Prostate gland (tissue), 2 donors: Measurements from ENCODE around the gene GORASP1.

Source experiments
- POLR2A ChIP-seq: fragments of 450-650 bp; IDR thresholded peaks from one replicate; pipeline ENCODE4 v1.6.1; 2016; ENCODE audit warnings: antibody characterized with exemption, mild to moderate bottlenecking
- TF ChIP-seq, protein P1 (sequence below), 4 experiments: fragments of 200-600 bp in 2 of 4; fragments of 450-650 bp in 2 of 4; sonication (generic) in 2 of 4; IDR thresholded peaks; 1 replicate in 3 of 4; 2 replicates in 1 of 4; pipeline ENCODE4 v1.5.1; 2016 to 2019; ENCODE audit warnings: antibody characterized with exemption in 4 of 4, mild to moderate bottlenecking in 2 of 4, moderate library complexity in 2 of 4

GRCh38 chr3:39133093-39133490 lies 25.7 kb upstream of the GORASP1 start:
- TF ChIP-seq, protein P1, sequence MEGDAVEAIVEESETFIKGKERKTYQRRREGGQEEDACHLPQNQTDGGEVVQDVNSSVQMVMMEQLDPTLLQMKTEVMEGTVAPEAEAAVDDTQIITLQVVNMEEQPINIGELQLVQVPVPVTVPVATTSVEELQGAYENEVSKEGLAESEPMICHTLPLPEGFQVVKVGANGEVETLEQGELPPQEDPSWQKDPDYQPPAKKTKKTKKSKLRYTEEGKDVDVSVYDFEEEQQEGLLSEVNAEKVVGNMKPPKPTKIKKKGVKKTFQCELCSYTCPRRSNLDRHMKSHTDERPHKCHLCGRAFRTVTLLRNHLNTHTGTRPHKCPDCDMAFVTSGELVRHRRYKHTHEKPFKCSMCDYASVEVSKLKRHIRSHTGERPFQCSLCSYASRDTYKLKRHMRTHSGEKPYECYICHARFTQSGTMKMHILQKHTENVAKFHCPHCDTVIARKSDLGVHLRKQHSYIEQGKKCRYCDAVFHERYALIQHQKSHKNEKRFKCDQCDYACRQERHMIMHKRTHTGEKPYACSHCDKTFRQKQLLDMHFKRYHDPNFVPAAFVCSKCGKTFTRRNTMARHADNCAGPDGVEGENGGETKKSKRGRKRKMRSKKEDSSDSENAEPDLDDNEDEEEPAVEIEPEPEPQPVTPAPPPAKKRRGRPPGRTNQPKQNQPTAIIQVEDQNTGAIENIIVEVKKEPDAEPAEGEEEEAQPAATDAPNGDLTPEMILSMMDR (IDR thresholded peaks at IDR 0.05) = no peak
- no peak for TF ChIP-seq POLR2A
